ENCODE data around the gene C16orf95. TPM values are rescaled to one million over a fixed set of nuclear protein-coding genes. Genes with fewer than 3 reads are reported as not detected.

The C16orf95 gene
- total RNA-seq, 1 experiment from 2014 or later: 6.0 TPM

- no peak overlapping the region for H3K27ac ChIP-seq (ENCODE audit: low read length)
Measured at GRCh38 chr16:87306516-87306915, 10.7 kb downstream of the C16orf95 start.

DNA sequence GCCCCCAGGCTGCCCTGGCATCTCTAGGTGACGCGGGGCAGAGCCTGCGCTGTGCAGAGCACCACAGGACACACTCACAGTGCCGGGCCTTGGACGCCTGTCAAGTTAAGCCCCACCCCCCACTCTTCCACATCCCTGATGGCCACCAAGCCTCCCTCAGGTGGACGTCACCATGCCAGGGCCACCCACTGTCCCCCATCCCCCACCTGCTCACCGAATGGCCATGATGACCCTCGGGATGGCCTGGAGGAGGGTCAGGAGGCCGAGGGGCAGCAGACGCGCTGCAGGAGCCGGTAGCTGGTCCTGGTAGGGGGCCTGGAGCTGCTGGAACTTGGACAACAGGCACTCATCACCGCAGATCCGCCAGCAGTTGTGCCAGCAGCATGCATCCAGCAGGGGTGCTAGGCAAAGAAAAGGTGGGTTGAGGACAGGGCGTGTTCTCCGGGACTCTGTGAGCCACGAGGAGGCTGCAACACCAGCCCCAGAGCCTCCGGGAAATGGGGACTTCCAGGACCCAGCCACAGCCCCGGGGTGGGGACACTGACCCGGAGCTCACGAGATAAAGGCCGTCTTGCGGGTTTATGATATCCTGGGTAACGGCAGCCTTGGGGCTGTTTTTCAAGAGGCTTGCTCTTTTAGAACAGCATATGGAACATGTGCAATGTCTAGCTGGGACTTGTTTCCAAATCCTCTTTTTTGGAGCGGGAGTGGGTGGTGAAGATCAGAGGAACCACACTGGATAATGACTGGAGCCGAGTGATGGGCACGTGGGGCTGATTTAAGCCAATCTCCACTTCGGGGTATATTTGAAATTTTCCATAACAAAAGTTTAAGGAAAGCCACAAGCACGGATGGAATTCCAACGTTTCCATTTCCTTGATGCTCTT is 11.4 kb downstream of the C16orf95 start:
- no peak for DNase-seq (ENCODE audit: low read depth, low spot score)
- in situ Hi-C loops (cut with HindIII; ENCODE audit: low pct_unique_long_range_greater_than_20kb, low sequenced_read_pairs) (no loop called here), intact Hi-C loops (cut with micrococcal nuclease; ENCODE audit: unreplicated experiment) (no loop called here)
- TF ChIP-seq, protein P1, sequence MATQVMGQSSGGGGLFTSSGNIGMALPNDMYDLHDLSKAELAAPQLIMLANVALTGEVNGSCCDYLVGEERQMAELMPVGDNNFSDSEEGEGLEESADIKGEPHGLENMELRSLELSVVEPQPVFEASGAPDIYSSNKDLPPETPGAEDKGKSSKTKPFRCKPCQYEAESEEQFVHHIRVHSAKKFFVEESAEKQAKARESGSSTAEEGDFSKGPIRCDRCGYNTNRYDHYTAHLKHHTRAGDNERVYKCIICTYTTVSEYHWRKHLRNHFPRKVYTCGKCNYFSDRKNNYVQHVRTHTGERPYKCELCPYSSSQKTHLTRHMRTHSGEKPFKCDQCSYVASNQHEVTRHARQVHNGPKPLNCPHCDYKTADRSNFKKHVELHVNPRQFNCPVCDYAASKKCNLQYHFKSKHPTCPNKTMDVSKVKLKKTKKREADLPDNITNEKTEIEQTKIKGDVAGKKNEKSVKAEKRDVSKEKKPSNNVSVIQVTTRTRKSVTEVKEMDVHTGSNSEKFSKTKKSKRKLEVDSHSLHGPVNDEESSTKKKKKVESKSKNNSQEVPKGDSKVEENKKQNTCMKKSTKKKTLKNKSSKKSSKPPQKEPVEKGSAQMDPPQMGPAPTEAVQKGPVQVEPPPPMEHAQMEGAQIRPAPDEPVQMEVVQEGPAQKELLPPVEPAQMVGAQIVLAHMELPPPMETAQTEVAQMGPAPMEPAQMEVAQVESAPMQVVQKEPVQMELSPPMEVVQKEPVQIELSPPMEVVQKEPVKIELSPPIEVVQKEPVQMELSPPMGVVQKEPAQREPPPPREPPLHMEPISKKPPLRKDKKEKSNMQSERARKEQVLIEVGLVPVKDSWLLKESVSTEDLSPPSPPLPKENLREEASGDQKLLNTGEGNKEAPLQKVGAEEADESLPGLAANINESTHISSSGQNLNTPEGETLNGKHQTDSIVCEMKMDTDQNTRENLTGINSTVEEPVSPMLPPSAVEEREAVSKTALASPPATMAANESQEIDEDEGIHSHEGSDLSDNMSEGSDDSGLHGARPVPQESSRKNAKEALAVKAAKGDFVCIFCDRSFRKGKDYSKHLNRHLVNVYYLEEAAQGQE (IDR thresholded peaks at IDR 0.05; ENCODE audit: insufficient read depth in 1 of 2, low read depth in 2 of 2, low read length in 1 of 2): no peak
- no peaks in the 10 kb centered on the region for H3K27me3 ChIP-seq (ENCODE audit: control insufficient read depth, insufficient read depth, low read length)
- H3K4me1 ChIP-seq (ENCODE audit: control insufficient read depth, insufficient read depth, low read length): no peaks in the 10 kb centered on the region
- no peaks in the 10 kb centered on the region for H3K9me3 ChIP-seq (ENCODE audit: control insufficient read depth, insufficient read depth, low read depth, low read length)
- CTCF ChIA-PET: interaction anchor here (0.5 kb wide), 1 partner anchor 54 kb away, joined by 4 read pairs; no protein-coding TSS in a partner anchor
- H3K4me3 ChIP-seq (ENCODE audit: low read depth in 2 of 2, low read length in 2 of 2): no peak overlapping the region
- H3K27ac ChIP-seq (ENCODE audit: low read length): no peak overlapping the region
- POLR2A ChIA-PET: interaction anchor here (0.6 kb wide), 2 partner anchors 13 to 96 kb away, joined by 4 to 6 read pairs; no protein-coding TSS in a partner anchor
- BruUV-seq (replicated peaks): no TSS peak
- peak; percentile 80 for ATAC-seq
- H3K36me3 ChIP-seq (ENCODE audit: control insufficient read depth, insufficient read depth, low read length): no peaks in the 10 kb centered on the region

More at GRCh38 chr16:87306516-87306915, 10.7 kb downstream of the C16orf95 start:
- in situ Hi-C loops (cut with HindIII; ENCODE audit: low pct_unique_long_range_greater_than_20kb, low sequenced_read_pairs) (no loop called here), intact Hi-C loops (cut with micrococcal nuclease; ENCODE audit: unreplicated experiment) (no loop called here)
- no TSS peak for BruUV-seq (replicated peaks)
- no peaks in the 10 kb centered on the region for H3K9me3 ChIP-seq (ENCODE audit: control insufficient read depth, insufficient read depth, low read depth, low read length)
- H3K27me3 ChIP-seq (ENCODE audit: control insufficient read depth, insufficient read depth, low read length): no peaks in the 10 kb centered on the region
- no peak for DNase-seq (ENCODE audit: low read depth, low spot score)
- TF ChIP-seq SIN3A (IDR thresholded peaks at IDR 0.05; ENCODE audit: borderline replicate concordance, insufficient read depth, low read depth, low read length) (no peak), TCF7L2 (IDR thresholded peaks at IDR 0.05; ENCODE audit: low read depth, low read length) (no peak)
- TF ChIP-seq, protein P2, sequence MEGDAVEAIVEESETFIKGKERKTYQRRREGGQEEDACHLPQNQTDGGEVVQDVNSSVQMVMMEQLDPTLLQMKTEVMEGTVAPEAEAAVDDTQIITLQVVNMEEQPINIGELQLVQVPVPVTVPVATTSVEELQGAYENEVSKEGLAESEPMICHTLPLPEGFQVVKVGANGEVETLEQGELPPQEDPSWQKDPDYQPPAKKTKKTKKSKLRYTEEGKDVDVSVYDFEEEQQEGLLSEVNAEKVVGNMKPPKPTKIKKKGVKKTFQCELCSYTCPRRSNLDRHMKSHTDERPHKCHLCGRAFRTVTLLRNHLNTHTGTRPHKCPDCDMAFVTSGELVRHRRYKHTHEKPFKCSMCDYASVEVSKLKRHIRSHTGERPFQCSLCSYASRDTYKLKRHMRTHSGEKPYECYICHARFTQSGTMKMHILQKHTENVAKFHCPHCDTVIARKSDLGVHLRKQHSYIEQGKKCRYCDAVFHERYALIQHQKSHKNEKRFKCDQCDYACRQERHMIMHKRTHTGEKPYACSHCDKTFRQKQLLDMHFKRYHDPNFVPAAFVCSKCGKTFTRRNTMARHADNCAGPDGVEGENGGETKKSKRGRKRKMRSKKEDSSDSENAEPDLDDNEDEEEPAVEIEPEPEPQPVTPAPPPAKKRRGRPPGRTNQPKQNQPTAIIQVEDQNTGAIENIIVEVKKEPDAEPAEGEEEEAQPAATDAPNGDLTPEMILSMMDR (IDR thresholded peaks at IDR 0.05): no peak
- TF ChIP-seq, protein P1 (IDR thresholded peaks at IDR 0.05; ENCODE audit: insufficient read depth in 1 of 2, low read depth in 2 of 2, low read length in 1 of 2): no peak
- POLR2A ChIA-PET: no interaction called here
- H3K4me1 ChIP-seq (ENCODE audit: control insufficient read depth, insufficient read depth, low read length): no peaks in the 10 kb centered on the region
- no peak overlapping the region for H3K4me3 ChIP-seq (ENCODE audit: low read depth in 2 of 2, low read length in 2 of 2)
- no peaks in the 10 kb centered on the region for H3K36me3 ChIP-seq (ENCODE audit: control insufficient read depth, insufficient read depth, low read length)
- CTCF ChIA-PET: no interaction called here
- no peak for ATAC-seq
